ENCODE measurements around the gene PALM. TPM values are rescaled to one million over a fixed set of nuclear protein-coding genes. Genes with fewer than 3 reads are reported as not detected.

PALM gene
- total RNA-seq, 2 donors from 2014 or later, result 3.9 to 13.5 TPM

- no peak for TF ChIP-seq CTCF (IDR thresholded peaks at IDR 0.05)
- no peak for DNase-seq
- no peak overlapping the region for H3K9ac ChIP-seq (ENCODE audit: low read depth in 2 of 2, low read length in 2 of 2)
Measured at GRCh38 chr19:674282-675151, 34.2 kb upstream of the PALM start.

GRCh38 chr19:676007-676338 lies 32.8 kb upstream of the PALM start:
- no peaks in the 10 kb centered on the region for H3K36me3 ChIP-seq
- H3K4me1 ChIP-seq, result no peaks in the 10 kb centered on the region
- intact Hi-C loops (cut with DNase I), result no loop called here
- H3K27me3 ChIP-seq, result peaks cover 19% of the 10 kb centered on the region
- peak overlapping the region in 1 of 2 donors; percentile 12 for H3K9ac ChIP-seq (ENCODE audit: low read depth in 2 of 2, low read length in 2 of 2)
- DNase-seq, result no peak
- H3K4me3 ChIP-seq, result no peak overlapping the region
- no peaks in the 10 kb centered on the region for H3K9me3 ChIP-seq
- H3K27ac ChIP-seq, result no peak overlapping the region
- no peak for TF ChIP-seq CTCF (IDR thresholded peaks at IDR 0.05)

More at GRCh38 chr19:674282-675151, 34.2 kb upstream of the PALM start:
- Histone ChIP-seq H3K4me1 (no peaks in the 10 kb centered on the region), H3K4me3 (no peak overlapping the region), H3K27ac (no peak overlapping the region), H3K9me3 (no peaks in the 10 kb centered on the region), H3K36me3 (no peaks in the 10 kb centered on the region), H3K27me3 (peaks cover 19% of the 10 kb centered on the region)
- intact Hi-C loops (cut with DNase I), result no loop called here

GRCh38 chr19:676339-677105 lies 32.2 kb upstream of the PALM start, which contains the start of gene FSTL3:
Gene FSTL3, plus strand, starts transcription at chr19:676392. Its CDS starts 32 bp downstream, at chr19:676424.
- TF ChIP-seq CTCF (IDR thresholded peaks at IDR 0.05), result no peak
- Histone ChIP-seq H3K4me1 (no peaks in the 10 kb centered on the region), H3K9ac (ENCODE audit: low read depth in 2 of 2, low read length in 2 of 2) (peak within 1 kb of the TSS; percentile 12 to 70), H3K36me3 (no peaks in the 10 kb centered on the region), H3K27ac (peak within 1 kb of the TSS; percentile 62), H3K9me3 (no peaks in the 10 kb centered on the region), H3K27me3 (peaks cover 19% of the 10 kb centered on the region), H3K4me3 (peak within 1 kb of the TSS; percentile 36)
- no peak for DNase-seq
- intact Hi-C loops (cut with DNase I), result no loop called here

- H3K9me3 ChIP-seq, result no peaks in the 10 kb centered on the region
- H3K4me1 ChIP-seq, result no peaks in the 10 kb centered on the region
- peaks cover 19% of the 10 kb centered on the region for H3K27me3 ChIP-seq
- intact Hi-C loops (cut with DNase I), result no loop called here
- DNase-seq, result peak; percentile 57
- no peak for TF ChIP-seq CTCF (IDR thresholded peaks at IDR 0.05)
- H3K9ac ChIP-seq (ENCODE audit: low read depth in 2 of 2, low read length in 2 of 2), result peak overlapping the region in 1 of 2 donors; percentile 70
- peak overlapping the region; percentile 36 for H3K4me3 ChIP-seq
- H3K27ac ChIP-seq, result peak overlapping the region; percentile 62
- no peaks in the 10 kb centered on the region for H3K36me3 ChIP-seq
Measured at GRCh38 chr19:677201-677600, 31.5 kb upstream of the PALM start.

GRCh38 chr19:677601-678436 lies 30.9 kb upstream of the PALM start:
- peak overlapping the region; percentile 62 for H3K27ac ChIP-seq
- intact Hi-C loops (cut with DNase I), result no loop called here
- peaks cover 19% of the 10 kb centered on the region for H3K27me3 ChIP-seq
- H3K4me3 ChIP-seq, result no peak overlapping the region
- DNase-seq, result no peak
- peak overlapping the region in 1 of 2 donors; percentile 33 for H3K9ac ChIP-seq (ENCODE audit: low read depth in 2 of 2, low read length in 2 of 2)
- TF ChIP-seq CTCF (IDR thresholded peaks at IDR 0.05), result no peak
- no peaks in the 10 kb centered on the region for H3K36me3 ChIP-seq
- H3K9me3 ChIP-seq, result no peaks in the 10 kb centered on the region
- no peaks in the 10 kb centered on the region for H3K4me1 ChIP-seq

All from colonic mucosa (tissue), 4 donors.